ENCODE data around the gene PLXNB3. TPM values are rescaled to one million over a fixed set of nuclear protein-coding genes. Genes with fewer than 3 reads are reported as not detected.
A peak's percentile ranks its signal among the peaks of the same experiment; 100 is the strongest.

The PLXNB3 gene
- total RNA-seq, 1 donor from 2014 or later = 2.9 TPM

DNA sequence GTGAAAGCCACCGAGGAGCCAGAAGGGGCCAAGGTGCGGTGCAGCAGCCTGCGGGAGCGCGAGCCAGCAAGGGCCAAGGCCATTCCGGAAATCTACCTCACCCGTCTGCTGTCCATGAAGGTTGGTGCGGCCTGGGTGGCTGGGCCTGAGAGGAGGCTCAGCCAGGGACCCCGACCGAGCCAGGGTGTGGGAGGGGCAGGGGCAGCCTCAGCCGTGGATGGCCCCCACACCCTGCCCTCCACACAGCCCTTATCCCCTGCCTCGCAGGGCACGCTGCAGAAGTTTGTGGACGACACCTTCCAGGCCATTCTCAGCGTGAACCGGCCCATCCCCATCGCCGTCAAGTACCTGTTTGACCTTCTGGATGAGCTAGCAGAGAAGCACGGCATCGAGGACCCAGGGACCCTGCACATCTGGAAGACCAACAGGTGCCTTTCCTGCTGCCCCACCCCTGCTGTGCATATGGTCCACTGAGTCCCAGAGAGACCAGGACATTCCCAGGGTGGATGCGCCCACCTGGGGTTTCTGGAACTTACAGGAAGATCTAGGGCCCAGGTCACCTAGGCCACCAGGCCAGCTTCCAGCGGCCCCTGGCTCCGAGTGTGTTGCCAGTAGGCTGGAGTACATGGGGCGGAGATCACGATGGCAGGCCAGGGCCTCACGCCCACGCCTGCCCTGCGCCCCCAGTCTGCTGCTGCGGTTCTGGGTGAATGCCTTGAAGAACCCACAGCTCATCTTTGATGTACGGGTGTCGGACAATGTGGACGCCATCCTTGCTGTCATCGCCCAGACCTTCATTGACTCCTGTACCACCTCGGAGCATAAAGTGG lies 13.4 kb downstream of the PLXNB3 start:
- TF ChIP-seq, protein P1, sequence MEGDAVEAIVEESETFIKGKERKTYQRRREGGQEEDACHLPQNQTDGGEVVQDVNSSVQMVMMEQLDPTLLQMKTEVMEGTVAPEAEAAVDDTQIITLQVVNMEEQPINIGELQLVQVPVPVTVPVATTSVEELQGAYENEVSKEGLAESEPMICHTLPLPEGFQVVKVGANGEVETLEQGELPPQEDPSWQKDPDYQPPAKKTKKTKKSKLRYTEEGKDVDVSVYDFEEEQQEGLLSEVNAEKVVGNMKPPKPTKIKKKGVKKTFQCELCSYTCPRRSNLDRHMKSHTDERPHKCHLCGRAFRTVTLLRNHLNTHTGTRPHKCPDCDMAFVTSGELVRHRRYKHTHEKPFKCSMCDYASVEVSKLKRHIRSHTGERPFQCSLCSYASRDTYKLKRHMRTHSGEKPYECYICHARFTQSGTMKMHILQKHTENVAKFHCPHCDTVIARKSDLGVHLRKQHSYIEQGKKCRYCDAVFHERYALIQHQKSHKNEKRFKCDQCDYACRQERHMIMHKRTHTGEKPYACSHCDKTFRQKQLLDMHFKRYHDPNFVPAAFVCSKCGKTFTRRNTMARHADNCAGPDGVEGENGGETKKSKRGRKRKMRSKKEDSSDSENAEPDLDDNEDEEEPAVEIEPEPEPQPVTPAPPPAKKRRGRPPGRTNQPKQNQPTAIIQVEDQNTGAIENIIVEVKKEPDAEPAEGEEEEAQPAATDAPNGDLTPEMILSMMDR (IDR thresholded peaks at IDR 0.05; ENCODE audit: borderline replicate concordance) = no peak
- Histone ChIP-seq H3K4me3 (no peak overlapping the region), H3K27me3 (ENCODE audit: low read depth) (no peaks in the 10 kb centered on the region), H3K4me1 (peaks cover 24% of the 10 kb centered on the region), H3K9me3 (replicated peaks) (no peaks in the 10 kb centered on the region), H3K36me3 (no peaks in the 10 kb centered on the region), H3K27ac (replicated peaks) (no peak overlapping the region)
- peak; percentile 6 for DNase-seq
- intact Hi-C loops (cut with micrococcal nuclease) = no loop called here

DNA sequence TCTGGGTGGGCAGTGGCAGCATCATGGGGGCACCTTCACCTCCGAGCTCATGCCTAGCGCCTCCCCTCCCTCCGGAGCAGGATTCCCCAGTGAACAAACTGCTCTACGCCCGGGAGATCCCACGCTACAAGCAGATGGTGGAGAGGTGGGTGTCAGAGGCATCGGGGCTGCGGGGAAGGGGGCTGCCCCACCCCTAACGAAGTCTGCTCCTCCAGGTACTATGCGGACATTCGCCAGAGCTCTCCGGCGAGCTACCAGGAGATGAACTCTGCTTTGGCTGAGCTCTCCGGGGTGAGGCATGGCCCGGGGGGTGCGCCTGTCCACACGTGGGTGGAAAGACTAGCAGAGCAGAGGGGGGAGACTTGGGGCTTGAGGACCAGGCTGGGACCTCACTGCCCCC lies 14.1 kb downstream of the PLXNB3 start:
- Histone ChIP-seq H3K4me3 (no peak overlapping the region), H3K36me3 (no peaks in the 10 kb centered on the region), H3K9me3 (replicated peaks) (no peaks in the 10 kb centered on the region), H3K4me1 (peaks cover 27% of the 10 kb centered on the region), H3K27ac (replicated peaks) (no peak overlapping the region), H3K27me3 (ENCODE audit: low read depth) (no peaks in the 10 kb centered on the region)
- intact Hi-C loops (cut with micrococcal nuclease) = no loop called here
- TF ChIP-seq, protein P1 (IDR thresholded peaks at IDR 0.05; ENCODE audit: borderline replicate concordance) = no peak
- DNase-seq = no peak

DNA sequence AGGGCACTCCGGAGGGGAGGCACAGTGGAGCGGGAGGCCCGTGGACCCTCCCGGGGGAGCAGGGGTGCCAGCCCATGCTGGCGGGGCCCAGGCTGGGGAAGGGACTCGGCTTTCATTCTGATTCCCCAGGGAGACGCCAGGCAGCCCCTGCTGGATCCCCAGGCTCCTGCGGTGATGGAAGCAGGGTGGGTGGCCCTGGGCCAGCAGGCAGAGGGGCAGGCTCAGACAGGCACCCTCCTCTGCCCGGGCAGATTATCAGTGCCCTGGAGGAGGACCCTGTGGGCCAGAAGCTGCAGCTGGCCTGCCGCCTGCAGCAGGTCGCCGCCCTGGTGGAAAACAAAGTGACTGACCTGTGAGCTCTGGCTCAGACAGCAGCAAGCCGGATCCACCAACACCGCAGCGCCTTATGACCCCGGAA lies 14.6 kb downstream of the PLXNB3 start:
- no peak overlapping the region for H3K27ac ChIP-seq (replicated peaks)
- peaks cover 27% of the 10 kb centered on the region for H3K4me1 ChIP-seq
- DNase-seq = no peak
- TF ChIP-seq, protein P1 (IDR thresholded peaks at IDR 0.05; ENCODE audit: borderline replicate concordance) = no peak
- no peak overlapping the region for H3K4me3 ChIP-seq
- intact Hi-C loops (cut with micrococcal nuclease) = no loop called here
- no peaks in the 10 kb centered on the region for H3K9me3 ChIP-seq (replicated peaks)
- H3K36me3 ChIP-seq = no peaks in the 10 kb centered on the region
- H3K27me3 ChIP-seq (ENCODE audit: low read depth) = no peaks in the 10 kb centered on the region

DNA sequence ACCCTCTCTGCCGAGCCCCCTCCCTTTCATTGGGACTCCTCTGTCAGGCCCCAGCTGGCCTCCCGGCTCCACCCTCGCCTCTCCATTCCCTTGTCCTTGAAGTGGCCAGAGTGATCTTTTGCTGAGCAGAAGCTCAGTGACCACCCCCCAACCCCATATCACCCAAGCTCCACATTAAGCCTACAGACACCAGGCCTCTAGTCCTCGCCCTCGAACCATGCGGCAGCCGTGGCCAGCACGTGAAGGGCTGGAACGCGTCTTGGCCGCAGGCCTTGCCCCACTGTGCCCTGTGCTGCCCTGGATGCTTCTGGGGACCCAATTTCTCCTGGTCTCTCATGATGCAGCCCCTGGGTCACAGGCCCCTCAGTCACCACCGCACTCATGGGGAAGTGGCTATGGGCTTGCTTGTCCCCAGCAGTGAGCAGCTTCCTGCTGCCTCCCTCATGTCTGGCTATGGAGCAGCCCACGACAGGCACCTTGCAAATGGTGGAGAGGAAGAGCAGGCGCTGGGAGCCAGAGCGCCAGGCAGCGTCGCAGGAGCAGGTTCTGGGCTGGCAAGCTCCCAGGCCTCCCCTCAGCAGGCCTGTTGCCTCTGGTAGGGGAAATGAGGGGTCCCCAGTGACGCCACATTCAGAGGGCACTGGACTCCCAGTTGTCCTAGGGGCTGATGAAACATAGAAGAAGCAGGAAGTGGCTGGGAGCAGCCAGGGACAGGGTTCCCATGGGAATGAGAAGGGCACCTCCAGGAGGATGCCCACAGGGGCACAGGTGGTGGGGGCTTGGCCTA lies 16.0 kb downstream of the PLXNB3 start:
- Histone ChIP-seq H3K4me1 (peaks cover 27% of the 10 kb centered on the region), H3K27me3 (ENCODE audit: low read depth) (no peaks in the 10 kb centered on the region), H3K4me3 (peak overlapping the region; percentile 59), H3K36me3 (peaks cover under 1% of the 10 kb centered on the region), H3K27ac (replicated peaks) (peak overlapping the region; percentile 85), H3K9me3 (replicated peaks) (no peaks in the 10 kb centered on the region)
- DNase-seq = no peak
- TF ChIP-seq, protein P1 (IDR thresholded peaks at IDR 0.05; ENCODE audit: borderline replicate concordance) = no peak
- intact Hi-C loops (cut with micrococcal nuclease) = no loop called here

DNA sequence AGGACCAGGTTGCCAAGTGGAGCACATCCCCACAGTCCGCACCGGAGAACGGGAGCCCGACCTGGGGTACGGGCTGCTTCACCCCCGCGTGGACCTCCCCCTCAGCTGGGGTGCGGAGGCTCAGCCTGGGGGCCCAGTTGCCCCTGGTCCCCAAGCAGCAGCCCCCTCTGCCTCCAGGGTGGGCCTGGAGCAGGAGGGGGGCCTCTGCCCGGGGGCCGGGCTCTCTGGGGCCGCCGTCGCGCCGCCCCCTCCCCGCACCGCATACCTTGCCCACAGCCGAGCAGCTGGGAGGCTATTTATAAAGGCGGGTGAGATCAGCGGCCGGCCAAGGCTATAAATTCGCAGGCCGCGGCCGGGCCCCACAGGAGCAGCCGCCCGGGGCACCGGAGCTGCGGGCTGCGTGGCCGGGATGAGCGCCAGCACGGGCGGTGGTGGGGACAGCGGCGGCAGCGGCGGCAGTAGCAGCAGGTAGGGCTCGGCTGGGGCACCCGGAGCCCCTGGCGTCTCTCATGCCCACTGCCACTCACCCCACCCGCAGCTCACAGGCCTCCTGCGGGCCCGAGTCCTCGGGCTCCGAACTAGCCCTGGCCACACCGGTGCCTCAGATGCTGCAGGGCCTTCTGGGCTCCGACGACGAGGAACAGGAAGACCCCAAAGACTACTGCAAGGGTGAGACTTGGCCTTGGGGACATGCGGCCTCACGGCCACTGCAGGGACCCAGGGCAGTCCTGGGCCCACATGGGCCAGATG lies 16.8 kb downstream of the PLXNB3 start, which contains the start of gene SRPK3:
Gene SRPK3, plus strand, starts transcription at position 364 of the 750 bp plus-strand sequence. Its CDS starts 46 bp downstream, at position 410.
- Histone ChIP-seq H3K27me3 (ENCODE audit: low read depth) (no peaks in the 10 kb centered on the region), H3K4me1 (peaks cover 27% of the 10 kb centered on the region), H3K27ac (replicated peaks) (peak within 1 kb of the TSS; percentile 85), H3K4me3 (peak within 1 kb of the TSS; percentile 59), H3K36me3 (peaks cover 8% of the 10 kb centered on the region), H3K9me3 (replicated peaks) (no peaks in the 10 kb centered on the region)
- TF ChIP-seq, protein P1 (IDR thresholded peaks at IDR 0.05; ENCODE audit: borderline replicate concordance) = no peak
- DNase-seq = peak; percentile 33
- intact Hi-C loops (cut with micrococcal nuclease) = no loop called here

Data from left ventricle myocardium inferior (tissue), 1 donor.